ENCODE data around the gene EXOC1L.

EXOC1L gene

GRCh38 chr4:55819634-55820033, at the start of gene EXOC1L:
EXOC1L (plus strand) TSS chr4:55819790; CDS start chr4:55820027, 237 bp downstream.
- DNase-seq: no peak

- DNase-seq: no peak
Observed at GRCh38 chr4:55770662-55771061, 48.9 kb upstream of the EXOC1L start.

GRCh38 chr4:55781341-55781740, 38.2 kb upstream of the EXOC1L start:
- no peak for DNase-seq

- no peak for DNase-seq
Observed at GRCh38 chr4:55781812-55782211, 37.8 kb upstream of the EXOC1L start.

GRCh38 chr4:55783584-55783983, 36.0 kb upstream of the EXOC1L start:
- no peak for DNase-seq

- DNase-seq: no peak
Observed at GRCh38 chr4:55784747-55785146, 34.8 kb upstream of the EXOC1L start.

- DNase-seq: no peak
Observed at GRCh38 chr4:55791666-55792065, 27.9 kb upstream of the EXOC1L start.

GRCh38 chr4:55793479-55793878, 26.1 kb upstream of the EXOC1L start:
- DNase-seq: no peak

GRCh38 chr4:55794053-55794452, 25.5 kb upstream of the EXOC1L start:
- no peak for DNase-seq

- no peak for DNase-seq
Observed at GRCh38 chr4:55795341-55795740, 24.2 kb upstream of the EXOC1L start.

- no peak for DNase-seq
Observed at GRCh38 chr4:55801498-55801897, 18.1 kb upstream of the EXOC1L start.

- no peak for DNase-seq
Observed at GRCh38 chr4:55807556-55807955, 12.0 kb upstream of the EXOC1L start.

- no peak for DNase-seq
Observed at GRCh38 chr4:55808186-55808585, 11.4 kb upstream of the EXOC1L start.

- no peak for DNase-seq
Observed at GRCh38 chr4:55808632-55809031, 11.0 kb upstream of the EXOC1L start.

- no peak for DNase-seq
Observed at GRCh38 chr4:55817691-55818090, 1.9 kb upstream of the EXOC1L start.

GRCh38 chr4:55820279-55820678, 689 bp downstream of the EXOC1L start:
- DNase-seq: no peak

- DNase-seq: no peak
Observed at GRCh38 chr4:55822329-55822728, 2.7 kb downstream of the EXOC1L start.

GRCh38 chr4:55824865-55825264, 5.3 kb downstream of the EXOC1L start:
- DNase-seq: no peak

GRCh38 chr4:55826986-55827385, 7.4 kb downstream of the EXOC1L start:
- DNase-seq: no peak

GRCh38 chr4:55827582-55827981, 8.0 kb downstream of the EXOC1L start:
- DNase-seq: no peak

- no peak for DNase-seq
Observed at GRCh38 chr4:55830048-55830447, 10.5 kb downstream of the EXOC1L start.

GRCh38 chr4:55830716-55831115, 11.1 kb downstream of the EXOC1L start:
- DNase-seq: no peak

GRCh38 chr4:55834086-55834795, 14.7 kb downstream of the EXOC1L start:
- DNase-seq: no peak

- DNase-seq: no peak
Observed at GRCh38 chr4:55837903-55838302, 18.3 kb downstream of the EXOC1L start.

GRCh38 chr4:55838356-55838755, 18.8 kb downstream of the EXOC1L start:
- DNase-seq: no peak
